ENCODE results near the gene SLC25A6.
"Not testable (repeated sequence)": the region's sequence is repeated elsewhere in the genome, so short reads cannot be mapped to it uniquely, and the experiment has no call there.

GRCh38 chrX:1426321-1426720, 34.4 kb upstream of the SLC25A6 start:
- not testable (repeated sequence) for TF ChIP-seq CTCF (IDR thresholded peaks at IDR 0.05; ENCODE audit: low read length); EZH2 (IDR thresholded peaks at IDR 0.05; ENCODE audit: borderline replicate concordance, low read length)

Measured in OCI-LY1 (cell line).